ENCODE data around the gene DDX46.

- TF ChIP-seq POLR2A (IDR thresholded peaks at IDR 0.05) (no peak), CTCF (IDR thresholded peaks at IDR 0.05) (peak in 4 of 7 experiments; percentile 1 to 37 (median 12))
These were observed 19.5 kb upstream of the DDX46 start for GRCh38 chr5:134738963-134739661.

All from body of pancreas (tissue), 4 donors.